GM23338 (cell line): ENCODE measurements around the gene SV2C. TPM values are rescaled to one million over a fixed set of nuclear protein-coding genes. Genes with fewer than 3 reads are reported as not detected.

ENCODE experiments used
- ATAC-seq: fragments of 200-7000 bp; cut with Tn5 transposase; 3 replicates; pipeline ENCODE4 v1.9.1; 2020
- DNase-seq: peaks from one replicate; pipeline ENCODE4 v3.0.0-alpha.2; 2015; ENCODE audit warnings: low spot score
- H2AFZ ChIP-seq: fragments of 200-600 bp; sonication (generic); 2 replicates; pipeline ENCODE4 v1.8.0; 2016; ENCODE audit warnings: antibody characterized with exemption, mild to moderate bottlenecking, moderate library complexity
- H3F3A ChIP-seq: fragments of 200-600 bp; sonication (generic); replicated peaks from 2 replicates; pipeline ENCODE4 v1.8.0; 2017; ENCODE audit warnings: antibody characterized with exemption, mixed run types, low read depth
- H3K27ac ChIP-seq: fragments of 200-600 bp; sonication (generic); 2 replicates; pipeline ENCODE4 v1.6.1; 2016; ENCODE audit warnings: low read depth
- H3K27me3 ChIP-seq: fragments of 200-600 bp; sonication (generic); 2 replicates; pipeline ENCODE4 v1.8.0; 2016; ENCODE audit warnings: mild to moderate bottlenecking, mixed run types, moderate library complexity; ENCODE audit not compliant: insufficient read depth
- H3K36me3 ChIP-seq: fragments of 200-600 bp; sonication (generic); 2 replicates; pipeline ENCODE4 v1.8.0; 2016; ENCODE audit warnings: mild to moderate bottlenecking; ENCODE audit not compliant: insufficient read depth
- H3K4me1 ChIP-seq: fragments of 200-600 bp; sonication (generic); 2 replicates; pipeline ENCODE4 v1.8.0; 2016; ENCODE audit warnings: mild to moderate bottlenecking, moderate library complexity; ENCODE audit not compliant: insufficient read depth
- H3K4me2 ChIP-seq: fragments of 200-600 bp; sonication (generic); 2 replicates; pipeline ENCODE4 v1.7.1; 2017; ENCODE audit warnings: mixed run types
- H3K4me3 ChIP-seq: fragments of 200-600 bp; sonication (generic); 2 replicates; pipeline ENCODE4 v1.6.1; 2016; ENCODE audit warnings: mixed run types
- H3K79me2 ChIP-seq: fragments of 200-600 bp; sonication (generic); replicated peaks from 2 replicates; pipeline ENCODE4 v1.8.0; 2017; ENCODE audit warnings: mild to moderate bottlenecking; ENCODE audit not compliant: insufficient read depth
- H3K9me2 ChIP-seq: fragments of 200-600 bp; sonication (generic); 2 replicates; pipeline ENCODE4 v1.8.0; 2017; ENCODE audit not compliant: insufficient read depth
- H4K20me1 ChIP-seq: fragments of 200-600 bp; sonication (generic); replicated peaks from 2 replicates; pipeline ENCODE4 v1.8.0; 2017; ENCODE audit warnings: mild to moderate bottlenecking; ENCODE audit not compliant: insufficient read depth
- H3K27ac Mint-ChIP-seq: 2 replicates; pipeline ENCODE4 v1.8.0; 2020; ENCODE audit warnings: inconsistent platforms, mild to moderate bottlenecking, moderate library complexity, mixed read lengths
- H3K27me3 Mint-ChIP-seq: 3 replicates; pipeline ENCODE4 v1.8.0; 2022; ENCODE audit warnings: low read depth, mild to moderate bottlenecking, moderate library complexity, mixed read lengths, inconsistent platforms; ENCODE audit not compliant: insufficient read depth, poor library complexity
- H3K36me3 Mint-ChIP-seq: 3 replicates; pipeline ENCODE4 v1.8.0; 2021; ENCODE audit warnings: low read depth, mild to moderate bottlenecking, inconsistent platforms, moderate library complexity, mixed read lengths
- H3K4me1 Mint-ChIP-seq: 3 replicates; pipeline ENCODE4 v1.8.0; 2020; ENCODE audit warnings: mild to moderate bottlenecking, inconsistent platforms, mixed read lengths
- H3K4me3 Mint-ChIP-seq: 3 replicates; pipeline ENCODE4 v1.8.0; 2021; ENCODE audit warnings: moderate library complexity, mild to moderate bottlenecking, inconsistent platforms, mixed read lengths
- H3K9me3 Mint-ChIP-seq: 3 replicates; pipeline ENCODE4 v1.8.0; 2020; ENCODE audit warnings: moderate library complexity, mild to moderate bottlenecking, inconsistent platforms, mixed read lengths
- CREB1 ChIP-seq: fragments of 250-450 bp; sonication (Bioruptor Pico); IDR thresholded peaks from 2 replicates; pipeline ENCODE4 v1.5.0; 2020; ENCODE audit warnings: low read depth, mild to moderate bottlenecking, moderate library complexity
- ETS1 ChIP-seq: IDR thresholded peaks from 2 replicates; pipeline ENCODE4 v1.6.1; 2016; ENCODE audit warnings: antibody characterized with exemption
- EZH2phosphoT487 ChIP-seq: fragments of 200-600 bp; sonication (generic); IDR thresholded peaks from one replicate; pipeline ENCODE4 v1.8.1; 2018; ENCODE audit warnings: antibody characterized with exemption; ENCODE audit not compliant: unreplicated experiment
- NANOG ChIP-seq: IDR thresholded peaks from 2 replicates; pipeline ENCODE4 v1.6.1; 2016; ENCODE audit warnings: antibody characterized with exemption, borderline replicate concordance
- POLR2AphosphoS5 ChIP-seq: IDR thresholded peaks from 2 replicates; pipeline ENCODE4 v1.6.1; 2016; ENCODE audit warnings: antibody characterized with exemption, low read depth
- REST ChIP-seq: IDR thresholded peaks from one replicate; pipeline ENCODE4 v1.6.1; 2018; ENCODE audit warnings: antibody characterized with exemption; ENCODE audit not compliant: unreplicated experiment
- STAT1 ChIP-seq: IDR thresholded peaks from one replicate; pipeline ENCODE4 v1.6.1; 2016; ENCODE audit warnings: antibody characterized with exemption; ENCODE audit not compliant: unreplicated experiment
- ZNF114 ChIP-seq: fragments of 250-450 bp; sonication (Bioruptor Pico); IDR thresholded peaks from 2 replicates; pipeline ENCODE4 v1.5.0; 2020; ENCODE audit warnings: mild to moderate bottlenecking, moderate library complexity
- ZNF331 ChIP-seq: fragments of 250-450 bp; sonication (Bioruptor Pico); IDR thresholded peaks from 2 replicates; pipeline ENCODE4 v1.5.0; 2020; ENCODE audit warnings: low read depth, mild to moderate bottlenecking, moderate library complexity
- ZNF462 ChIP-seq: fragments of 250-450 bp; sonication (Bioruptor Pico); IDR thresholded peaks from 2 replicates; pipeline ENCODE4 v1.5.0; 2020; ENCODE audit warnings: mild to moderate bottlenecking, moderate library complexity
- polyA plus RNA-seq: library from polyadenylated mRNA; unstranded; fragments of >200 nt; fragmentation: Nextera tagmentation; extraction: Ambion mirVana; gene quantifications from 2 replicates; pipeline ENCODE4 v1.2.1, GENCODE V29; 2016
- total RNA-seq: library from RNA; depleted of rRNA; stranded (reverse); fragments of >200 nt; shearing (Covaris generic); gene quantifications from 2 replicates; pipeline ENCODE4 v1.2.3, GENCODE V29; 2014

The SV2C gene
- total and polyA plus RNA-seq, 2 experiments from 2014 or later = 0.05 to 0.07 TPM

DNA sequence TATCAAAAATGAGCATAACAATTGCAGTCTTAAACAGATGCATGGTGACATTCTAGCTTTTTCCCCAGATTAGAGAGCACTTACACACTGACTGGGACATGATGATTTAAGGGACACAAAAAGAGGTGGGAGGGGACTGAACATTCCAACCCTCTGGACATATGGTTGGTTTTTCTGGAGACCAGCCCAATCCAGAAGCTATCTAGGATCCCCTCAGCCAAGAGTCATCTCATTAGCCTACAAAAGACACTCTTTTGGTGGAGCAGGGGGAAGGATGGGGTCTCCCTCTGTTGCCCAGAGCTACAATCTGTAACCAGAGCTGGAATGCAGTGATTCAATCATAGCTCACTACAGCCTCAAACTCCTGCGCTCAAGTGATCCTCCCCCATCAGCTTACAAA lies 222.6 kb downstream of the SV2C start (continued):
- no peak for TF ChIP-seq ETS1

- no peaks in the 10 kb centered on the region for H3F3A ChIP-seq
- no peak overlapping the region for H3K4me3 Mint-ChIP-seq
- no peaks in the 10 kb centered on the region for H3K79me2 ChIP-seq
- no peaks in the 10 kb centered on the region for H3K27me3 ChIP-seq
- no peak overlapping the region for H3K27ac ChIP-seq
- peaks cover 5% of the 10 kb centered on the region for H3K27me3 Mint-ChIP-seq
- no peak overlapping the region for H3K27ac Mint-ChIP-seq
- H3K9me2 ChIP-seq = no peaks in the 10 kb centered on the region
- H4K20me1 ChIP-seq = no peaks in the 10 kb centered on the region; the same call in 1 of the 2 replicates
- no peak overlapping the region for H3K4me3 ChIP-seq
- no peak for DNase-seq
- H3K36me3 ChIP-seq = no peaks in the 10 kb centered on the region
- H3K4me1 Mint-ChIP-seq = no peaks in the 10 kb centered on the region; the same call in 2 of the 3 replicates
- no peak overlapping the region for H3K4me2 ChIP-seq
- no peaks in the 10 kb centered on the region for H3K9me3 Mint-ChIP-seq
- TF ChIP-seq CREB1 = no peak
- no peak for TF ChIP-seq POLR2AphosphoS5
- TF ChIP-seq EZH2phosphoT487 = no peak
- no peak for TF ChIP-seq ETS1
- no peak for TF ChIP-seq ZNF462 (CRISPR knock-in tag)
- no peak for TF ChIP-seq REST
- no peak for TF ChIP-seq ZNF114 (CRISPR knock-in tag)
- no peak for TF ChIP-seq ZNF331 (CRISPR knock-in tag)
- no peak for TF ChIP-seq STAT1
- no peak for TF ChIP-seq NANOG
- no peaks in the 10 kb centered on the region for H3K4me1 ChIP-seq
- ATAC-seq = no peak
- no peak overlapping the region for H2AFZ ChIP-seq
- H3K36me3 Mint-ChIP-seq = no peaks in the 10 kb centered on the region
Observed at GRCh38 chr5:76310208-76310607, 227.0 kb downstream of the SV2C start.
